ENCODE measurements around the gene TEAD3.
"Not testable (repeated sequence)": the region's sequence is repeated elsewhere in the genome, so short reads cannot be mapped to it uniquely, and the experiment has no call there.

Gene TEAD3

GRCh38 chr6:35443341-35444030, 53.4 kb downstream of the TEAD3 start:
- no peak for DNase-seq

- DNase-seq = no peak
Measured at GRCh38 chr6:35442693-35443092, 54.2 kb downstream of the TEAD3 start.

GRCh38 chr6:35441642-35442041, 55.2 kb downstream of the TEAD3 start:
- DNase-seq = no peak

- no peak for DNase-seq
Measured at GRCh38 chr6:35441205-35441604, 55.7 kb downstream of the TEAD3 start.

- DNase-seq = no peak
Measured at GRCh38 chr6:35439308-35439707, 57.6 kb downstream of the TEAD3 start.

- not testable (repeated sequence) for DNase-seq
Measured at GRCh38 chr6:35438378-35439065, 58.4 kb downstream of the TEAD3 start.

GRCh38 chr6:35436071-35436857, 60.6 kb downstream of the TEAD3 start:
- DNase-seq = no peak

- no peak for DNase-seq
Measured at GRCh38 chr6:35435074-35435837, 61.6 kb downstream of the TEAD3 start.

- DNase-seq = not testable (repeated sequence)
Measured at GRCh38 chr6:35432702-35433101, 64.2 kb downstream of the TEAD3 start.

GRCh38 chr6:35432291-35432690, 64.6 kb downstream of the TEAD3 start:
- DNase-seq = no peak

GRCh38 chr6:35429463-35429862, 67.4 kb downstream of the TEAD3 start:
- no peak for DNase-seq

GRCh38 chr6:35428421-35429149, 68.3 kb downstream of the TEAD3 start:
- DNase-seq = no peak

- no peak for DNase-seq
Measured at GRCh38 chr6:35427851-35428321, 69.0 kb downstream of the TEAD3 start.

GRCh38 chr6:35427435-35427834, 69.4 kb downstream of the TEAD3 start:
- DNase-seq = no peak

- DNase-seq = no peak
Measured at GRCh38 chr6:35426074-35426473, 70.8 kb downstream of the TEAD3 start.

GRCh38 chr6:35425284-35425683, 71.6 kb downstream of the TEAD3 start:
- DNase-seq = peak; percentile 64

All from 8988T (cell line).